Sigmoid colon (tissue), 7 donors: Measurements from ENCODE around the gene FAM227B. TPM values are rescaled to one million over a fixed set of nuclear protein-coding genes. Genes with fewer than 3 reads are reported as not detected.
"Not testable (repeated sequence)": the region's sequence is repeated elsewhere in the genome, so short reads cannot be mapped to it uniquely, and the experiment has no call there.

ENCODE experiments used
- DNase-seq: peaks from one replicate; pipeline ENCODE4 v3.0.0-alpha.2; 2019
- H3K27ac ChIP-seq, 4 donors: fragments of 200-600 bp; sonication (generic); one replicate each; pipeline ENCODE4 v1.5.1; 2016 to 2019; ENCODE audit warnings: mild to moderate bottlenecking in 1 of 4
- H3K27me3 ChIP-seq, 3 donors: fragments of 200-600 bp; sonication (generic); one replicate each; pipeline ENCODE4 v1.5.1; 2019; ENCODE audit warnings: mild to moderate bottlenecking in 1 of 3
- H3K36me3 ChIP-seq, 4 donors: fragments of 200-600 bp; sonication (generic); one replicate each; pipeline ENCODE4 v1.5.1; 2016 to 2019
- H3K4me1 ChIP-seq, 4 donors: fragments of 200-600 bp; sonication (generic); one replicate each; pipeline ENCODE4 v1.5.1; 2017 to 2019
- H3K4me3 ChIP-seq, 4 donors: fragments of 200-600 bp; sonication (generic); one replicate each; pipeline ENCODE4 v1.5.1; 2017 to 2019; ENCODE audit warnings: mild to moderate bottlenecking in 2 of 4, moderate library complexity in 1 of 4
- H3K9me3 ChIP-seq, 4 donors: fragments of 200-600 bp in 3 of 4; sonication (generic) in 3 of 4; one replicate each; pipeline versions ENCODE4 v1.5.1 to v1.6.1; 2013 to 2019
- EP300 ChIP-seq, 4 donors: sonication (generic); formaldehyde crosslinking; IDR thresholded peaks; one replicate each; pipeline ENCODE4 v1.6.1; 2017; ENCODE audit warnings: antibody characterized with exemption in 4 of 4
- POLR2A ChIP-seq, 2 donors: fragments of 450-650 bp; IDR thresholded peaks; one replicate each; pipeline ENCODE4 v1.6.1; 2016; ENCODE audit warnings: antibody characterized with exemption in 2 of 2, mild to moderate bottlenecking in 2 of 2, moderate library complexity in 2 of 2
- POLR2AphosphoS5 ChIP-seq, 4 donors: sonication (generic); formaldehyde crosslinking; IDR thresholded peaks; one replicate each; pipeline ENCODE4 v1.6.1; 2017; ENCODE audit warnings: antibody characterized with exemption in 4 of 4
- WGBS, 2 donors: extraction: QIAGEN DNeasy Blood & Tissue Kit; methylation state at CpG; one replicate each; pipeline ENCODE4 v1.1.7; 2013; 5-methylcytosine and 5-hydroxymethylcytosine counted together
- intact Hi-C: fragments of 100-400 bp; cut with DNase I; formaldehyde crosslinking; loops from one replicate; pipeline ENCODE4 v1.15.1; 2023
- polyA plus RNA-seq, 3 donors: library from polyadenylated mRNA; stranded (reverse); fragments of 200-250 nt; gene quantifications; one replicate each; pipeline ENCODE4 v1.2.3, GENCODE V29; 2013
- total RNA-seq, 4 donors: library from RNA; depleted of rRNA; stranded (reverse); fragments of >200 nt; gene quantifications; one replicate each; pipeline ENCODE4 v1.1.0, GENCODE V29; 2016
- TF ChIP-seq, protein P1 (sequence below), 4 experiments: fragments of 450-650 bp in 3 of 4; fragments of 200-600 bp in 1 of 4; IDR thresholded peaks; one replicate each; pipeline ENCODE4 v1.5.1; 2016 to 2019; ENCODE audit warnings: antibody characterized with exemption in 4 of 4, mild to moderate bottlenecking in 3 of 4, moderate library complexity in 2 of 4
- donor health status: healthy with polysubstance abuse.
- donor health status: Bipolar disorder and iron deficiency.
- donor health status: healthy.

Gene FAM227B
- total and polyA plus RNA-seq, 7 donors, result 1.8 to 21.1 (median 11.1) TPM

GRCh38 chr15:49473031-49473430, 147.6 kb downstream of the FAM227B start:
- peaks cover 0 to 31% (median 20%) of the 10 kb centered on the region in 4 donors for H3K4me1 ChIP-seq
- H3K27me3 ChIP-seq, result no peaks in the 10 kb centered on the region
- no peak overlapping the region for H3K27ac ChIP-seq
- 54 to 67% methylated on average over 1 of the region's 1 CpG for WGBS, 2 donors
- H3K4me3 ChIP-seq, result no peak overlapping the region
- TF ChIP-seq, protein P1, sequence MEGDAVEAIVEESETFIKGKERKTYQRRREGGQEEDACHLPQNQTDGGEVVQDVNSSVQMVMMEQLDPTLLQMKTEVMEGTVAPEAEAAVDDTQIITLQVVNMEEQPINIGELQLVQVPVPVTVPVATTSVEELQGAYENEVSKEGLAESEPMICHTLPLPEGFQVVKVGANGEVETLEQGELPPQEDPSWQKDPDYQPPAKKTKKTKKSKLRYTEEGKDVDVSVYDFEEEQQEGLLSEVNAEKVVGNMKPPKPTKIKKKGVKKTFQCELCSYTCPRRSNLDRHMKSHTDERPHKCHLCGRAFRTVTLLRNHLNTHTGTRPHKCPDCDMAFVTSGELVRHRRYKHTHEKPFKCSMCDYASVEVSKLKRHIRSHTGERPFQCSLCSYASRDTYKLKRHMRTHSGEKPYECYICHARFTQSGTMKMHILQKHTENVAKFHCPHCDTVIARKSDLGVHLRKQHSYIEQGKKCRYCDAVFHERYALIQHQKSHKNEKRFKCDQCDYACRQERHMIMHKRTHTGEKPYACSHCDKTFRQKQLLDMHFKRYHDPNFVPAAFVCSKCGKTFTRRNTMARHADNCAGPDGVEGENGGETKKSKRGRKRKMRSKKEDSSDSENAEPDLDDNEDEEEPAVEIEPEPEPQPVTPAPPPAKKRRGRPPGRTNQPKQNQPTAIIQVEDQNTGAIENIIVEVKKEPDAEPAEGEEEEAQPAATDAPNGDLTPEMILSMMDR (IDR thresholded peaks at IDR 0.05), result no peak
- no peak for TF ChIP-seq POLR2A (IDR thresholded peaks at IDR 0.05)
- TF ChIP-seq EP300 (IDR thresholded peaks at IDR 0.05), result no peak
- TF ChIP-seq POLR2AphosphoS5 (IDR thresholded peaks at IDR 0.05), result no peak
- DNase-seq, result no peak
- H3K36me3 ChIP-seq, result no peaks in the 10 kb centered on the region
- H3K9me3 ChIP-seq, result no peaks in the 10 kb centered on the region
- intact Hi-C loops, result no loop called here

- no peak overlapping the region for H3K4me3 ChIP-seq
- no peaks in the 10 kb centered on the region for H3K27me3 ChIP-seq
- 87 to 91% methylated on average over 2 of the region's 2 CpGs for WGBS, 2 donors
- intact Hi-C loops, result no loop called here
- no peak for DNase-seq
- TF ChIP-seq POLR2A (IDR thresholded peaks at IDR 0.05) (no peak), EP300 (IDR thresholded peaks at IDR 0.05) (no peak), POLR2AphosphoS5 (IDR thresholded peaks at IDR 0.05) (no peak)
- TF ChIP-seq, protein P1 (IDR thresholded peaks at IDR 0.05), result no peak
- H3K27ac ChIP-seq, result peak overlapping the region in 2 of 4 donors; percentile 12 to 40
- peaks cover 0 to 38% (median 25%) of the 10 kb centered on the region in 4 donors for H3K4me1 ChIP-seq
- H3K36me3 ChIP-seq, result no peaks in the 10 kb centered on the region
- H3K9me3 ChIP-seq, result no peaks in the 10 kb centered on the region
These were observed 148.3 kb downstream of the FAM227B start for GRCh38 chr15:49472338-49472737.

- WGBS, 2 donors, result 50 to 56% methylated on average over 4 of the region's 4 CpGs
- H3K27me3 ChIP-seq, result no peaks in the 10 kb centered on the region
These were observed 148.9 kb downstream of the FAM227B start for GRCh38 chr15:49471733-49472132.

GRCh38 chr15:49471248-49471647, 149.4 kb downstream of the FAM227B start:
- peak overlapping the region in 2 of 4 donors; percentile 12 to 40 for H3K27ac ChIP-seq
- DNase-seq, intact Hi-C loops, H3K9me3 ChIP-seq, H3K27me3 ChIP-seq, H3K4me3 ChIP-seq, H3K36me3 ChIP-seq: not testable (repeated sequence)
- WGBS, 2 donors, result 76% methylated on average over 4 of the region's 4 CpGs
- peaks cover 0 to 46% (median 31%) of the 10 kb centered on the region in 4 donors for H3K4me1 ChIP-seq

More at GRCh38 chr15:49471733-49472132, 148.9 kb downstream of the FAM227B start:
- Histone ChIP-seq H3K36me3 (no peaks in the 10 kb centered on the region), H3K4me3 (no peak overlapping the region), H3K9me3 (no peaks in the 10 kb centered on the region), H3K4me1 (peaks cover 0 to 42% (median 29%) of the 10 kb centered on the region in 4 donors), H3K27ac (peak overlapping the region in 2 of 4 donors; percentile 12 to 40)
- intact Hi-C loops, result no loop called here
- no peak for DNase-seq
- TF ChIP-seq POLR2AphosphoS5 (IDR thresholded peaks at IDR 0.05) (no peak), POLR2A (IDR thresholded peaks at IDR 0.05) (no peak), EP300 (IDR thresholded peaks at IDR 0.05) (no peak)
- TF ChIP-seq, protein P1 (IDR thresholded peaks at IDR 0.05), result no peak

- WGBS, 2 donors, result 68 to 71% methylated on average over 2 of the region's 2 CpGs
These were observed 152.2 kb downstream of the FAM227B start for GRCh38 chr15:49468481-49468839.

More at GRCh38 chr15:49468481-49468839, 152.2 kb downstream of the FAM227B start:
- H3K27me3 ChIP-seq, result no peaks in the 10 kb centered on the region
- no peaks in the 10 kb centered on the region for H3K36me3 ChIP-seq
- no peaks in the 10 kb centered on the region for H3K9me3 ChIP-seq
- peaks cover 0 to 61% (median 43%) of the 10 kb centered on the region in 4 donors for H3K4me1 ChIP-seq
- DNase-seq, result no peak
- H3K27ac ChIP-seq, result peak overlapping the region in 3 of 4 donors; percentile 60 to 72 (median 64)
- TF ChIP-seq POLR2AphosphoS5 (IDR thresholded peaks at IDR 0.05), result peak in 1 of 4 donors; percentile 7
- TF ChIP-seq, protein P1 (IDR thresholded peaks at IDR 0.05), result no peak
- H3K4me3 ChIP-seq, result no peak overlapping the region
- intact Hi-C loops, result loop anchor here (5.0 kb wide), 1 partner anchor 41 kb away; no protein-coding TSS in a partner anchor
